Vagina (tissue), 2 donors: ENCODE measurements around the gene SLC1A1. TPM values are rescaled to one million over a fixed set of nuclear protein-coding genes. Genes with fewer than 3 reads are reported as not detected.

Experiments
- DNase-seq, 2 donors: peaks; one replicate each; pipeline ENCODE4 v3.0.0-alpha.2; 2017; ENCODE audit errors: extremely low spot score in 2 of 2
- H3K27ac ChIP-seq: fragments of 200-600 bp; sonication (generic); one replicate; pipeline ENCODE4 v1.5.1; 2019
- H3K27me3 ChIP-seq: fragments of 200-600 bp; sonication (generic); one replicate; pipeline ENCODE4 v1.5.1; 2019
- H3K36me3 ChIP-seq, 2 donors: fragments of 200-600 bp; sonication (generic); one replicate each; pipeline ENCODE4 v1.5.1; 2017 to 2019
- H3K4me1 ChIP-seq: fragments of 200-600 bp; sonication (generic); one replicate; pipeline ENCODE4 v1.5.1; 2019
- H3K4me3 ChIP-seq, 2 donors: fragments of 200-600 bp; sonication (generic); 1 replicate in 1 of 2; 2 replicates in 1 of 2; pipeline ENCODE4 v1.5.1; 2016 to 2019
- H3K9me3 ChIP-seq: fragments of 200-600 bp; sonication (generic); one replicate; pipeline ENCODE4 v1.5.1; 2019
- POLR2A ChIP-seq, 2 donors: fragments of 450-650 bp; IDR thresholded peaks; one replicate each; pipeline ENCODE4 v1.6.1; 2017; ENCODE audit warnings: antibody characterized with exemption in 2 of 2, mild to moderate bottlenecking in 2 of 2, moderate library complexity in 2 of 2
- POLR2AphosphoS5 ChIP-seq, 2 donors: sonication (generic); formaldehyde crosslinking; IDR thresholded peaks; one replicate each; pipeline ENCODE4 v1.9.0; 2017; ENCODE audit warnings: antibody characterized with exemption in 2 of 2, mild to moderate bottlenecking in 2 of 2, low read depth in 1 of 2; ENCODE audit not compliant: insufficient read depth in 1 of 2
- intact Hi-C: fragments of 100-400 bp; cut with DNase I; formaldehyde crosslinking; loops from one replicate; pipeline ENCODE4 v1.15.1; 2023
- total RNA-seq: library from RNA; depleted of rRNA; stranded (reverse); fragments of >200 nt; gene quantifications from one replicate; pipeline ENCODE4 v1.2.3, GENCODE V29; 2016
- TF ChIP-seq, protein P1 (sequence below), 3 experiments: fragments of 450-650 bp in 2 of 3; fragments of 200-600 bp in 1 of 3; sonication (generic) in 1 of 3; IDR thresholded peaks; one replicate each; pipeline ENCODE4 v1.5.1; 2017 to 2019; ENCODE audit warnings: antibody characterized with exemption in 3 of 3, mild to moderate bottlenecking in 2 of 3, moderate library complexity in 2 of 3

The SLC1A1 gene
- total RNA-seq, 1 donor from 2014 or later: 1.5 TPM

DNA sequence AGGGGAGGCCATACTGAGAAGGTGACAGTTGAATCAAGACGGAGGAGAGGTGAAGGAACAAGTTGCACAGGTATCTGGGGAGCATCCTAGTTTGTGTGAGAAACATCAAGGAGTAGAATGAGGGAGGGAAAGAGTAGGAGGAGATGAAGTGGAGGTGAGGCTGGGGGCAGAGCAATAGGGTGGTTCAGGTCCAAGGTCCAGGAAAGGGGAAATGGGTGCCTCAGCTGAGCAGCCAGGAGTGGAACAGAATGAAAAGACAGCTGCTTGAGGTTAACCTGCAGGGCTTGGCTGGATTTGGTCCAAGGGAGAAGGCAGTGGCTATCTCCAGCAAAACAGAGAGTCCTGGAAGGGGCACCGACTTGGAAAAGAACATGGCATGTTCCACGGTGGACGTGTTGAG is 5.3 kb downstream of the SLC1A1 start:
- intact Hi-C loops: no loop called here
- no peaks in the 10 kb centered on the region for H3K9me3 ChIP-seq

DNA sequence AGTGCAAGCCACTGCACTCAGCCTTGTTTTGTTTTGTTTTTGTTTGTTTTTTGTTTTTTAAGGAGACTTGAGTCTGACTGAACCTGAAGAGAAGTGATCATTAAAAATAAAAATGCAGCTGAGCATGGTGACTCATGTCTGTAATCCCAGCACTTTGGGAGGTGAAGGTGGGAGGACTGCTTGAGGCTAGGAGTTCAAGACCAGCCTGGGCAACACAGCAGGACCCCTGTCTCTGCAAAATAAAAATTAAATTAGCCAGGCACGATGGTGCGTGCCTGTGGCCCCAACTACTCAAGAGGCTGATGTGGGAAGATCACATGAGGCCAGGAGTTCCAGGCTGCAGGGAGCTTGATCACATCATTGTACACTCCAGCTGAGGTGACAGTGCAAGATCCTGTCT is 6.2 kb downstream of the SLC1A1 start:
- intact Hi-C loops: no loop called here
- no peaks in the 10 kb centered on the region for H3K9me3 ChIP-seq
- TF ChIP-seq POLR2AphosphoS5 (IDR thresholded peaks at IDR 0.05; ENCODE audit: insufficient read depth in 1 of 2, low read depth in 1 of 2): no peak
- TF ChIP-seq, protein P1, sequence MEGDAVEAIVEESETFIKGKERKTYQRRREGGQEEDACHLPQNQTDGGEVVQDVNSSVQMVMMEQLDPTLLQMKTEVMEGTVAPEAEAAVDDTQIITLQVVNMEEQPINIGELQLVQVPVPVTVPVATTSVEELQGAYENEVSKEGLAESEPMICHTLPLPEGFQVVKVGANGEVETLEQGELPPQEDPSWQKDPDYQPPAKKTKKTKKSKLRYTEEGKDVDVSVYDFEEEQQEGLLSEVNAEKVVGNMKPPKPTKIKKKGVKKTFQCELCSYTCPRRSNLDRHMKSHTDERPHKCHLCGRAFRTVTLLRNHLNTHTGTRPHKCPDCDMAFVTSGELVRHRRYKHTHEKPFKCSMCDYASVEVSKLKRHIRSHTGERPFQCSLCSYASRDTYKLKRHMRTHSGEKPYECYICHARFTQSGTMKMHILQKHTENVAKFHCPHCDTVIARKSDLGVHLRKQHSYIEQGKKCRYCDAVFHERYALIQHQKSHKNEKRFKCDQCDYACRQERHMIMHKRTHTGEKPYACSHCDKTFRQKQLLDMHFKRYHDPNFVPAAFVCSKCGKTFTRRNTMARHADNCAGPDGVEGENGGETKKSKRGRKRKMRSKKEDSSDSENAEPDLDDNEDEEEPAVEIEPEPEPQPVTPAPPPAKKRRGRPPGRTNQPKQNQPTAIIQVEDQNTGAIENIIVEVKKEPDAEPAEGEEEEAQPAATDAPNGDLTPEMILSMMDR (IDR thresholded peaks at IDR 0.05): no peak
- TF ChIP-seq POLR2A (IDR thresholded peaks at IDR 0.05): no peak
- H3K4me1 ChIP-seq: peaks cover 4% of the 10 kb centered on the region
- DNase-seq: no peak
- H3K27me3 ChIP-seq: no peaks in the 10 kb centered on the region
- H3K27ac ChIP-seq: no peak overlapping the region
- H3K4me3 ChIP-seq: no peak overlapping the region
- no peaks in the 10 kb centered on the region for H3K36me3 ChIP-seq

More for the DNA sequence above, 5.3 kb downstream of the SLC1A1 start:
- Histone ChIP-seq H3K4me3 (no peak overlapping the region), H3K27ac (no peak overlapping the region), H3K4me1 (peaks cover 13% of the 10 kb centered on the region), H3K36me3 (no peaks in the 10 kb centered on the region), H3K27me3 (no peaks in the 10 kb centered on the region)
- no peak for TF ChIP-seq POLR2A (IDR thresholded peaks at IDR 0.05)
- TF ChIP-seq, protein P1 (IDR thresholded peaks at IDR 0.05): no peak
- TF ChIP-seq POLR2AphosphoS5 (IDR thresholded peaks at IDR 0.05; ENCODE audit: insufficient read depth in 1 of 2, low read depth in 1 of 2): no peak
- no peak for DNase-seq

DNA sequence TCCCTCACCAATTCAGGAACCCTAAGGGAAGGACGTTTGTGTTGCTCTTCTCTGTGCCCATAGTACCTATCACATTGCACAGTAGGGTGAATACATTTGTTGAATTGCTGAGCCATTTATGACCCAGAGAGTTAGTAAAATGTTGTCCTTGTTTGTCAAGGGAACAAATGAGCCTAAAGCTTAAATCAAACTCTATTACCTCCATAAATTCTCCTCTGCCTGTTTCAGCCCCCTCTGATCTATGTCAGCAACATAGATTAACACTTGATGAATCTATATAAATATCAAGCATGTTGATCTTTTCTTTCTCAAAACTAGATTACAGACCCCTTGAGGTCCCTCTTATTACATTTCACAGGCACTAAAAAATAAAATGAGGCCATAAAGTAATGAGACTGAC is 7.1 kb downstream of the SLC1A1 start:
- no peaks in the 10 kb centered on the region for H3K27me3 ChIP-seq
- TF ChIP-seq POLR2AphosphoS5 (IDR thresholded peaks at IDR 0.05; ENCODE audit: insufficient read depth in 1 of 2, low read depth in 1 of 2) (no peak), POLR2A (IDR thresholded peaks at IDR 0.05) (no peak)
- TF ChIP-seq, protein P1 (IDR thresholded peaks at IDR 0.05): no peak
- H3K27ac ChIP-seq: no peak overlapping the region
- H3K4me1 ChIP-seq: no peaks in the 10 kb centered on the region
- intact Hi-C loops: no loop called here
- no peak for DNase-seq
- H3K4me3 ChIP-seq: no peak overlapping the region
- H3K36me3 ChIP-seq: no peaks in the 10 kb centered on the region
- H3K9me3 ChIP-seq: no peaks in the 10 kb centered on the region

DNA sequence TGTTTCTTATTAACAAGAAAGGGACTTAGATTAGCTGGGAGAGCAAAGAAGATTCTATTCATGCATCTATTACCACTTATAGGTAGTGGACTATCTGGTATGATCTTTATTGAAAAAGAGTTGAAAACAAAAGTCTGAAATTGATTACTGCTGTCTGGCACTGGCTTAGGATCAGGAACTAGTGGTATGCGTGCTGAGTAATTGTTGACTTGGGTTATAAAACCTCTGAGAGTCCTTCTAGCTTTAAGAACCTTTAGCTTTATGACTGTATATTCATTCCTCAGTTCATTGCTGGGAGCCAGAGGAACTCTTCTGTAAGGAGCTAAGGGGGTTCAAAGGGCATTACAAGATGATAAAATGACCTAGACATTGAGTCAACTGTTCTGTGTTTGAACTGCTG is 7.6 kb downstream of the SLC1A1 start:
- Histone ChIP-seq H3K36me3 (no peaks in the 10 kb centered on the region), H3K4me3 (no peak overlapping the region), H3K27ac (no peak overlapping the region), H3K4me1 (no peaks in the 10 kb centered on the region), H3K27me3 (no peaks in the 10 kb centered on the region), H3K9me3 (no peaks in the 10 kb centered on the region)
- TF ChIP-seq, protein P1 (IDR thresholded peaks at IDR 0.05): no peak
- TF ChIP-seq POLR2A (IDR thresholded peaks at IDR 0.05) (no peak), POLR2AphosphoS5 (IDR thresholded peaks at IDR 0.05; ENCODE audit: insufficient read depth in 1 of 2, low read depth in 1 of 2) (no peak)
- intact Hi-C loops: no loop called here
- DNase-seq: no peak

DNA sequence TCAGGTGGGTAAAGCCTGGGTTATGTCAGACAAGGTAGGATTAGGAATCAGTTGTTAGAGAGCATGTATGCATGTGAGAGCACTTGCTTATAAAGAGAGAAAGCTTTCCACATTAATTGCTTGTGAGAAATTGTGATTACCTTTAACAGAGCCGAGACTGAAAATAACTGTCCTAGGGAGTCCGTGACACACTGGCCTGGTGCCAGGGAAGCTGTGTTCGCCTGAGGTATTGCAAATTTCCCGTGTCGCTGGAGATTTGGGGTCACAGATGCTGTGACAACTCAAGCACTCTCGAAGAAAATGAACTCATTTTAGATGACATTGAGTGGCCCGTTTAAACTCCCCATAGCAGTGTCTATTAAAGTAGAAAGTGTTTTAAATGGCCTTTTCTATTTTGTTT is 9.6 kb downstream of the SLC1A1 start:
- intact Hi-C loops: no loop called here

DNA sequence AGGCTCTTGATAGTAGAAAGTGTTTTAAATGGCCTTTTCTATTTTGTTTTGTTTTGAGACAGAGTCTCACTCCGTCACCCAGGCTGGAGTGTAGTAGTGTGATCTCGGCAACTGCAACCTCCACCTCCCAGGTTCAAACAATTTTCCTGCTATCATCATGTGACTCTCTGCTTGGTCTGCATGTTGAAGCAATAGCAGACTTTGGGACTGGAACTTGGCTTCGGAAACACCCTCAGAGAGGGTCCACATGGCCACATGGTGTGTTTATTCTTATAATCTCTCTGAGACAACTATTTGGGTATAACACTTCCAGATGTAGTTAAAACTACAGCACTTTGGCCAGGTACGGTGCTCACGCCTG is 10.9 kb downstream of the SLC1A1 start:
- no peak for DNase-seq
- H3K4me3 ChIP-seq: no peak overlapping the region
- no peaks in the 10 kb centered on the region for H3K36me3 ChIP-seq
- no peak overlapping the region for H3K27ac ChIP-seq
- intact Hi-C loops: no loop called here
- no peaks in the 10 kb centered on the region for H3K4me1 ChIP-seq
- H3K9me3 ChIP-seq: no peaks in the 10 kb centered on the region
- TF ChIP-seq POLR2A (IDR thresholded peaks at IDR 0.05): no peak
- H3K27me3 ChIP-seq: no peaks in the 10 kb centered on the region

More for the DNA sequence above, 9.6 kb downstream of the SLC1A1 start:
- H3K9me3 ChIP-seq: no peaks in the 10 kb centered on the region
- no peak overlapping the region for H3K27ac ChIP-seq
- TF ChIP-seq POLR2A (IDR thresholded peaks at IDR 0.05): no peak
- H3K4me1 ChIP-seq: no peaks in the 10 kb centered on the region
- no peak overlapping the region for H3K4me3 ChIP-seq
- no peak for DNase-seq
- H3K27me3 ChIP-seq: no peaks in the 10 kb centered on the region
- no peaks in the 10 kb centered on the region for H3K36me3 ChIP-seq
